Progenitor cell of endocrine pancreas (in vitro differentiated cells): ENCODE data around the gene CRTC3. TPM values are rescaled to one million over a fixed set of nuclear protein-coding genes. Genes with fewer than 3 reads are reported as not detected.
"Not testable (repeated sequence)": the region's sequence is repeated elsewhere in the genome, so short reads cannot be mapped to it uniquely, and the experiment has no call there.

Experiments used
- DNase-seq: peaks from one replicate; pipeline ENCODE4 v3.0.0; 2021; ENCODE audit warnings: low spot score; ENCODE audit not compliant: unreplicated experiment
- H3K27ac Mint-ChIP-seq: 2 replicates; pipeline ENCODE4 v1.8.0; 2021; ENCODE audit warnings: mild to moderate bottlenecking, moderate library complexity, mixed read lengths
- H3K27me3 Mint-ChIP-seq: 2 replicates; pipeline ENCODE4 v1.8.0; 2021; ENCODE audit warnings: mixed read lengths
- H3K36me3 Mint-ChIP-seq: 2 replicates; pipeline ENCODE4 v1.8.0; 2022; ENCODE audit warnings: mixed read lengths; ENCODE audit not compliant: insufficient read depth
- H3K4me1 Mint-ChIP-seq: 2 replicates; pipeline ENCODE4 v1.8.0; 2021; ENCODE audit warnings: low read depth, mixed read lengths
- H3K4me3 Mint-ChIP-seq: 2 replicates; pipeline ENCODE4 v1.8.0; 2021; ENCODE audit warnings: low read depth, mild to moderate bottlenecking, moderate library complexity, mixed read lengths
- H3K9me3 Mint-ChIP-seq: 2 replicates; pipeline ENCODE4 v1.8.0; 2021; ENCODE audit warnings: low read depth, mixed read lengths
- CTCF ChIP-seq: fragments of 200-600 bp; sonication (generic); IDR thresholded peaks from one replicate; pipeline ENCODE4 v1.5.0; 2021; ENCODE audit warnings: antibody characterized with exemption, mild to moderate bottlenecking; ENCODE audit not compliant: unreplicated experiment
- total RNA-seq: library from RNA; stranded (reverse); gene quantifications from 2 replicates; pipeline ENCODE4 v1.2.1, GENCODE V29; 2021

Gene CRTC3
- total RNA-seq, 1 donor from 2014 or later: 34.6 TPM

GRCh38 chr15:90629217-90629616 lies 99.5 kb downstream of the CRTC3 start:
- Mint-ChIP-seq H3K4me1 (no peaks in the 10 kb centered on the region), H3K27ac (no peak overlapping the region), H3K36me3 (peaks cover 11% of the 10 kb centered on the region), H3K4me3 (no peak overlapping the region), H3K27me3 (no peaks in the 10 kb centered on the region), H3K9me3 (no peaks in the 10 kb centered on the region)
- no peak for DNase-seq
- no peak for TF ChIP-seq CTCF

DNA sequence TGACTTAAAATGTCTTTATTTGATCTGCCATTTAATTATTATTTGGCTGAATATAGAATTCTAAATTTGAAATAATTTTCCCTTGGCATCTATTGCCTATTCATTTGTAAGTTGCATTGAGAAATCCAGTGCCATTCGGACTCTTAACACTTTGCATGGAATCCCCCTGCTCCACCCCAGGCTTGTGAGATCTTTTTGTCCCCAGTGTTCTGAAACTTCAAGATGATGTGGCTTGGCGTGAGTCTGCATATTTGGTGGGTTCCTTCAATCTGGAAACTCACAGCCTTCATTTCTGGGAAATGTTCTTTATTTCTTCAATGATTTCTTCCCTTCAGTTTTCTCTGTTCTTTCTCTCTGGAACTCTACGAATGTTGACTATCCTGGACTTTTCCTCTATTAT lies 103.6 kb downstream of the CRTC3 start:
- H3K4me3 Mint-ChIP-seq: no peak overlapping the region
- DNase-seq: no peak
- H3K36me3 Mint-ChIP-seq: peaks cover 22% of the 10 kb centered on the region
- H3K4me1 Mint-ChIP-seq: no peaks in the 10 kb centered on the region
- no peak for TF ChIP-seq CTCF
- peaks cover 6% of the 10 kb centered on the region for H3K9me3 Mint-ChIP-seq
- H3K27ac Mint-ChIP-seq: no peak overlapping the region
- no peaks in the 10 kb centered on the region for H3K27me3 Mint-ChIP-seq

- H3K4me3 Mint-ChIP-seq, H3K4me1 Mint-ChIP-seq, H3K27ac Mint-ChIP-seq, H3K9me3 Mint-ChIP-seq, H3K27me3 Mint-ChIP-seq, DNase-seq: not testable (repeated sequence)
- peaks cover 25% of the 10 kb centered on the region for H3K36me3 Mint-ChIP-seq
These were observed 107.3 kb downstream of the CRTC3 start for GRCh38 chr15:90636993-90637392.

- H3K4me3 Mint-ChIP-seq: no peak overlapping the region
- DNase-seq: no peak
- peaks cover 6% of the 10 kb centered on the region for H3K9me3 Mint-ChIP-seq
- no peak overlapping the region for H3K27ac Mint-ChIP-seq
- no peaks in the 10 kb centered on the region for H3K4me1 Mint-ChIP-seq
- no peaks in the 10 kb centered on the region for H3K27me3 Mint-ChIP-seq
- peaks cover 28% of the 10 kb centered on the region for H3K36me3 Mint-ChIP-seq
- no peak for TF ChIP-seq CTCF
These were observed 108.0 kb downstream of the CRTC3 start for GRCh38 chr15:90637693-90638092.

DNA sequence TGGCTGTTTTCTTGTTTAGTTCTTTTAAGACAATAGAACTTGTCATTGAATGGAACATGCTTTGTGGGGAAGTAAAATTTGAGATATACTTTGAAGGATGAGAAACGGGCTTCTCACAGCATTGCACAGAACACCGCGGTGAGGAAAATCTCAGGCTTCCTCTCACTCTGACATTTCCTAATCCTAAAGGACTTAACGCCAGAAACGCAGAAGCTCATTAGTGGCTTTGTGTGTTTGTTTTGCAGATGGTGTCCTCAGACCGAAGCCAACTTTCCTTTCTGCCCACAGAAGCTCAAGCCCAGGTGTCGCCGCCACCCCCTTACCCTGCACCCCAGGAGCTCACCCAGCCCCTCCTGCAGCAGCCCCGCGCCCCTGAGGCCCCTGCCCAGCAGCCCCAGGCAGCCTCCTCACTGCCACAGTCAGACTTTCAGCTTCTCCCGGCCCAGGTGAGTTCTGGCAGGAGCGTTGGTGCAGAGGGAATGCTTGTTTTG lies 108.5 kb downstream of the CRTC3 start:
- no peak for DNase-seq
- H3K27me3 Mint-ChIP-seq: no peaks in the 10 kb centered on the region
- H3K9me3 Mint-ChIP-seq: peaks cover 6% of the 10 kb centered on the region
- H3K4me3 Mint-ChIP-seq: no peak overlapping the region
- TF ChIP-seq CTCF: no peak
- H3K4me1 Mint-ChIP-seq: no peaks in the 10 kb centered on the region
- no peak overlapping the region for H3K27ac Mint-ChIP-seq
- H3K36me3 Mint-ChIP-seq: peaks cover 31% of the 10 kb centered on the region

- H3K27ac Mint-ChIP-seq: no peak overlapping the region
- no peaks in the 10 kb centered on the region for H3K4me1 Mint-ChIP-seq
- DNase-seq: no peak
- no peak for TF ChIP-seq CTCF
- peaks cover 6% of the 10 kb centered on the region for H3K9me3 Mint-ChIP-seq
- H3K36me3 Mint-ChIP-seq: peaks cover 29% of the 10 kb centered on the region
- H3K4me3 Mint-ChIP-seq: no peak overlapping the region
- no peaks in the 10 kb centered on the region for H3K27me3 Mint-ChIP-seq
These were observed 109.2 kb downstream of the CRTC3 start for GRCh38 chr15:90638963-90639362.
